Hematopoietic multipotent progenitor cell treated with erythropoietin and hydrocortisone succinate and interleukin-3 and kit ligand, for 17 days (in vitro differentiated cells): ENCODE data around the gene PROB1.
"Not testable (repeated sequence)": the region's sequence is repeated elsewhere in the genome, so short reads cannot be mapped to it uniquely, and the experiment has no call there.

Experiments used
- DNase-seq: peaks from one replicate; pipeline ENCODE4 v3.0.0-alpha.2; 2015; ENCODE audit warnings: low spot score

PROB1 gene

GRCh38 chr5:139378941-139379361 is 16.0 kb downstream of the PROB1 start:
- DNase-seq, result no peak

GRCh38 chr5:139378101-139378825 is 16.6 kb downstream of the PROB1 start:
- DNase-seq, result no peak

DNA sequence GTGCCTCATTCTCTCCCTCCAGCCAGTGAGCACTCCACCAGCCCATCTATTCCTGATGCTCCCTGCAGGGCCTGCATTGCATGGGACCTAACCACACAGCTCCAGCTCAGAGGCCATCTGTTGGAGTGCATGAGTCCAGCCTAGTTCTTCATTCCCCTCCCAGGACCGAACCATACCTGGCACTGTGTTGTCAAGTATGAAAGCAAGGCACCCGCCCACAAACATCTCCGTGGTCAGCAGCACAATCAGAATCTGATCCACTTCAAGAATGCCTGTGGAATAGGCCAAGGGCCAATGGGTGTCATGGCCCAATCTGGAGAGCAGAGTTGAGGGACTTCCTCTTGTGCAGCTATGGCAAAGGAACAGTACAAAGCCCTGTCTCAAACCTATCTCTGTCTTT is 17.7 kb downstream of the PROB1 start:
- DNase-seq, result no peak

DNA sequence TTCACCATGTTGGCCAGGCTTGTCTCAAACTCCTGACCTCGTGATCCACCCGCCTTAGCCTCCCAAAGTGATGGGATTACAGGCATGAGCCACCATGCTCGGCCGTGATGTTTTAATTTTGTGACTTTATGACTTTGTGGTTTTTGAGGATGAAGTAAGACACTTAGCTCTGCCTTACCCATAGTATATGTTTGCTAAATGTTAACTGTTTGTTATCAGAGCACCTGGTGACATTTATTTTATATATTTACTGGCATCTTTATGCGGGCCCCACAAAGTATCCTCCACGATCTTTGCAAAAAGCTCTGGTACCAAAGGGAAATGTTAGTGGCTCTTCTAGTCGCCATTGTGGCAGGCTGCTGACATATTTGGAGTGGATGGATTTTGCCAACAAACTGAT is 18.5 kb downstream of the PROB1 start:
- DNase-seq, result no peak

GRCh38 chr5:139374909-139375308 is 20.0 kb downstream of the PROB1 start:
- no peak for DNase-seq

GRCh38 chr5:139371482-139372435 is 23.1 kb downstream of the PROB1 start:
- no peak for DNase-seq

- no peak for DNase-seq
Measured at GRCh38 chr5:139369181-139369580, 25.7 kb downstream of the PROB1 start.

DNA sequence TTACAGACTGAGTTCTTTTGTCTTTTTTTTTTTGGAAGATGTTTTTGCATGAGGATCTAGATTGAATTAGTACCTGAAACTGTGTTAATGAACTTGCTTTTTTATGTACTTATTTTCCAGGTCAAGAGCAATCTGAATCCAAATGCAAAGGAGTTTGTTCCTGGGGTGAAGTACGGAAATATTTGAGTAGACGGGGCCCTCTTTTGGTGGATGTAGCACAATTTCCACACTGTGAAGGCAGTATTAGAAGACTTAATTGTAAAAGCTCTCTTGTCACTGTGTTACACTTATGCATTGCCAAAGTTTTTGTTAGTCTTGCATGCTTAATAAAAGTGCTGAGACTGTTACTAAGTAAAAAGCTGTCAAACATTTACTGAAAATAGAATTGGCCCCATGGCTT is 26.3 kb downstream of the PROB1 start:
- DNase-seq, result peak; percentile 32

- DNase-seq, result no peak
Measured at GRCh38 chr5:139364466-139364865, 30.4 kb downstream of the PROB1 start.

DNA sequence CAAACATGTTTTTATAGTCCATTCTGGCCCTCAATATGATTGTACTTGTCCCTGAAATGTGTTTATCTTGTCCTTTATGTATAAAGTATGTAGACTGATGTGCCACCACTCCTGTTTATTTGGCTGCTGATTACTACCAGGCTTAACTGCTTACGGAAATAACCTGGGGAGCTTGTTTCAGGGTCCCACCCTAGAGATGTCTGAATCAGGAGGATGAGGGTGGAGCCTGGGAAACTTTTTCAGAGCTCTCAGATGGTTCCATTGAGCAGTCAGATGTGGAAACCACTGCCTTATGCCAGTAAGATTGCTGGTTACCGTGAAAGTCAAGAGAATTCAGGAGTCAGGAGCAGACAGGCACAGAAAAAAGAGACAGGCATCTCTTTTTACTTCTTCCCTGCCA is 31.0 kb downstream of the PROB1 start:
- no peak for DNase-seq

GRCh38 chr5:139361835-139362429 is 33.0 kb downstream of the PROB1 start:
- no peak for DNase-seq

DNA sequence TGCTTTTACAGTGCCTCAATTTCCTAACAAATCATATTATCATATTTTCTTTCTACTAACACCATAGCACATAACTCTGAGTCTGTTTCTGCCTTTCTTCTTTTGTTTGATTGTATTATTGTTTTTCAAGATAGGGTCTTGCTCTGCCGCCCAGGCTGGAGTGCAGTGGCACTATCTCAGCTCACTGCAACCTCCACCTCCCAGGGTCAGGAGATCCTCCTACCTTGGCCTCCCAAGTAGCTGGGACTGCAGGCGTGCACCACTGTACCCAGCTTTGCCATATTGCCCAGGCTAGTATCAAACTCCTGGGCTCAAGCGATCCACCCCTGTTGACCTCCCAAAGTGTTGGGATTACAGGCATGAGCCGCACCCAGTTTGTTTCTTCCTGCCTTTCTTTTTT is 34.5 kb downstream of the PROB1 start:
- no peak for DNase-seq

DNA sequence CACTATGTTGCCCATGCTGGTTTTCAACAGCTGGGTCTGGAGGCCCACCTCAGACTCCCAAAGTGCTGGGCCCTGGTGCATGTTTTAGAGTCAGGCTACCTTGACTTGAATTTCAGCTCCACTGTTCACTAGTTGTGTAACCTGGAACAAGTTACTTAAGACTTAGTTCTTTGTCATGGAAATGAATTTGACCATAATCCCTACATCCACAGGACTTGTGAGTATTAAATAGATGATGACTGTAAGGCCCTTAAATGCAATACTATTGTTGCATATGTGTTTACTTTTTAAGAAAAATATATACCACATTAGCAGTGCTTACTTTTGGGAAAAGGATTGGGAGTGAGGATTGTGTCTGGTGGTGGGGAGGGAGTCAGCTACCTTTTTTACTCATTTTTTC is 36.8 kb downstream of the PROB1 start:
- no peak for DNase-seq

DNA sequence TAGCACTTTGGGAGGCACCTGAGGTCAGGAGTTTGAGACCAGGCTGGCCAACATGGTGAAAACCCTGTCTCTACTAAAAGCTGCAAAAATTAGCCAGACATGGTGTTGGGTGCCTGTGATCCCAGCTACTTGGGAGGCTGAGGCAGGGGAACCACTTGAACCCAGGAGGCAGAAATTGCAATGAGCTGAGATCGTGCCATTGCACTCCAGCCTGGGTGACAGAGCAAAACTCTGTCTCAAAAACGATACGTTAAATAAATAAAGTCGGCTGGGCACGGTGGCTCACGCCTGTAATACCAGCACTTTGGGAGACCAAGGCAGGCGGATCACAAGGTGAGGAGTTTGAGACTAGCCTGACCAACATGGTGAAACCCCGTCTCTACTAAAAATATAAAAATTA is 39.0 kb downstream of the PROB1 start:
- not testable (repeated sequence) for DNase-seq

DNA sequence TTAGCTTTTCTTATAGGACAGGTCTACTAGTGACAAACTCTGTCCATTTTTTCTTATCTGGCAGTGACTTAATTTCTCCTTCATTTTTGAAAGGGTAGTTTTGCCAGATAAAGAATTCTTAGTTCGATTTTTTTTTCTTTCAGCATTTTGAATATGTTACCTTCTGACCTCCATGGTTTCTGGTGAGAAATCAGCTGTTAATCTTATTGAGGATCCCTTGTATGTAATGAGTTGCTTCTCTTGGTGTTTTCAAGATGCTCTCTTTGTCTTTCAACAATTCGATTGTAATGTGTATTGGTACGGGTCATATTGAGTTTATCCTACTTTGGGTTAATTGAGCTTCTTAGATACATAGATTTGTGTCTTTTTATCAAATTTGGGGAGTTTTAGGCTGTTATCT is 40.7 kb downstream of the PROB1 start:
- DNase-seq, result no peak

GRCh38 chr5:139347863-139348262 is 47.0 kb downstream of the PROB1 start:
- DNase-seq, result not testable (repeated sequence)

- not testable (repeated sequence) for DNase-seq
Measured at GRCh38 chr5:139345442-139345841, 49.5 kb downstream of the PROB1 start.

GRCh38 chr5:139344177-139344576 is 50.7 kb downstream of the PROB1 start:
- no peak for DNase-seq

- DNase-seq, result no peak
Measured at GRCh38 chr5:139343476-139343875, 51.4 kb downstream of the PROB1 start.

DNA sequence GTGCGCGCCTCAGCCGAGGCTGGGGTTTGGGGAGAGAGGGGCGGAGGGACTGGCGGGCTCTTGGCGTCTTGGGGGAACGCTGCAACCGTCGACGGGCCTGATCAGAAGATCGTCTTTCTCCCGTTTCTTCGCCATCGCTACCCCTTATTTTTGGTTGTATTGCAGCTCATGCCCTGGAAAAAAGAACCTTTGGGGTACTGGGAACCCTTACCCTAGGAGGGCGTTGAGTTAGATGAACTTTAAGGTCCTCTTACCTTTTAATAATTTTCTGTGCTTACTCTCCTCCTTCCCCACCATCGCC is 52.5 kb downstream of the PROB1 start:
- DNase-seq, result no peak

DNA sequence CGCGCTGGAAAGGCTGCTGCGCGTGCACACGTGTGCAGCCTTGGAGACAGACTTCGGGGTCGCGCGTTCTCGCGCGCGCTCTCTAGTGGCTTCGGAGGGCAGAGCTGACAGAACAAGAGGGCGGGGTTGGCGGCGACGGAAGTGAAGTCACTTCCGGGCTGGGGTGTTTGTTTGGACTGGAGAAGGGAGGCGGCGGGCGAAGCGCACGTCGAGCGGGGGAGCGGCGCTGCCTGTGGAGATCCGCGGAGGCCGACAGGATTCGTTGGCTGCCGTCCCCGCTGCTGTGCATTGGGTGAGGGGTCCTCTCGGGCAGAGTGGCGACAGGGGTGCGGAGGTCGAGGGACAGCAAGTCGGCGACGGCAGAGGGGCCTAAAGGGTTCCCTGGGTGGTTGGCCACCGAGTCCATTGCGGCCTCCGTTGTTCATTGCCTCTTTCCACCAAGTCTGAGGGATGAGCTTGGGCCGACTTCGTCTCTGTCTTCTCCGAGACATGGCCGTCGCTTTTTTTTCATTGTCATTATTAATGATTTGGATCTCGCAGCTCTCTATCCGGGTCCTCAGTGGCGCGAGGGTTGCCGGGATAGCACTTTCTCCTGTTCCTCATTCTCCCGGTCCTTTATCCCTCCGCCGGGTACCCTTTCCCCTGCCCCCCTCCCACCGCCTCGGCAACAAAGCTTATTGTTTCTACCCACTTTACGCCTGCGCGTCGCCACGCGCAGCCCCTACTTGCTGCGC is 53.0 kb downstream of the PROB1 start, which contains the start of gene PAIP2:
PAIP2 (plus strand) TSS at position 166 of the 734 bp plus-strand sequence. CDS start 21,931 bp downstream, outside the sequence.
- DNase-seq, result peak; percentile 96

- no peak for DNase-seq
Measured at GRCh38 chr5:139341187-139341688, 53.7 kb downstream of the PROB1 start.
